Spleen (tissue), 11 donors: ENCODE results near the gene PYGB. TPM values are rescaled to one million over a fixed set of nuclear protein-coding genes. Genes with fewer than 3 reads are reported as not detected.

Source experiments
- DNase-seq: peaks from one replicate; pipeline ENCODE4 v3.0.0-alpha.2; 2020
- H3K27ac ChIP-seq, 8 donors: fragments of 200-600 bp; sonication (generic) in 7 of 8; 1 replicate in 4 of 8; 2 replicates in 4 of 8; pipeline versions ENCODE4 v1.5.0 to v1.8.0; 2016 to 2021; ENCODE audit warnings: inconsistent platforms in 4 of 8, mild to moderate bottlenecking in 4 of 8, moderate library complexity in 1 of 8
- H3K27me3 ChIP-seq, 7 donors: fragments of 200-600 bp; sonication (generic) in 6 of 7; replicated peaks in 1 of 7; 1 replicate in 4 of 7; 2 replicates in 3 of 7; pipeline versions ENCODE4 v1.5.0 to v1.8.0; 2016 to 2021; ENCODE audit warnings: inconsistent platforms in 3 of 7, mild to moderate bottlenecking in 1 of 7
- H3K36me3 ChIP-seq, 6 donors: fragments of 200-600 bp; sonication (generic) in 5 of 6; 1 replicate in 4 of 6; 2 replicates in 2 of 6; pipeline versions ENCODE4 v1.5.0 to v1.8.0; 2016 to 2021; ENCODE audit warnings: inconsistent platforms in 2 of 6
- H3K4me1 ChIP-seq, 6 donors: fragments of 200-600 bp; sonication (generic) in 5 of 6; 1 replicate in 3 of 6; 2 replicates in 3 of 6; pipeline versions ENCODE4 v1.5.0 to v1.8.0; 2016 to 2021; ENCODE audit warnings: inconsistent platforms in 3 of 6
- H3K4me3 ChIP-seq, 8 donors: fragments of 200-600 bp; sonication (generic) in 7 of 8; 1 replicate in 4 of 8; 2 replicates in 4 of 8; pipeline versions ENCODE4 v1.5.0 to v1.8.0; 2016 to 2021; ENCODE audit warnings: inconsistent platforms in 4 of 8, mild to moderate bottlenecking in 4 of 8, moderate library complexity in 2 of 8
- H3K9me3 ChIP-seq, 8 donors: fragments of 200-600 bp; sonication (generic) in 7 of 8; 1 replicate in 4 of 8; 2 replicates in 4 of 8; pipeline versions ENCODE4 v1.5.0 to v1.8.0; 2016 to 2021; ENCODE audit warnings: inconsistent platforms in 4 of 8
- POLR2A ChIP-seq, 3 donors: fragments of 450-650 bp; IDR thresholded peaks; one replicate each; pipeline ENCODE4 v1.5.1; 2017; ENCODE audit warnings: antibody characterized with exemption in 3 of 3, mild to moderate bottlenecking in 1 of 3
- POLR2AphosphoS5 ChIP-seq, 3 donors: sonication (generic); formaldehyde crosslinking; IDR thresholded peaks; one replicate each; pipeline ENCODE4 v1.5.1; 2017; ENCODE audit warnings: antibody characterized with exemption in 3 of 3
- WGBS, 5 donors: extraction: QIAGEN DNeasy Blood & Tissue Kit in 3 of 5; methylation state at CpG; one replicate each; pipeline versions ENCODE4 v1.1.5 to v1.1.7; 2013 to 2018; 5-methylcytosine and 5-hydroxymethylcytosine counted together
- intact Hi-C: fragments of 100-400 bp; cut with DNase I; formaldehyde crosslinking; loops from one replicate; pipeline ENCODE4 v1.15.0; 2023; ENCODE audit warnings: low total_unique reads
- polyA plus RNA-seq, 3 donors: library from polyadenylated mRNA; stranded (reverse); fragments of 200-250 nt; gene quantifications; one replicate each; pipeline ENCODE4 v1.2.1, GENCODE V29; 2013
- total RNA-seq, 7 donors: library from RNA; depleted of rRNA in 3 of 7; stranded (reverse); fragments of >200 nt in 3 of 7; fragmentation: NEBNext Ultra II Directional in 4 of 7; extraction: Animal tissue kit (Norgen Biotek cat#: 25700) in 4 of 7; gene quantifications; one replicate each; pipeline versions ENCODE4 v1.1.0 to v1.2.1, GENCODE V29; 2016 to 2021
- TF ChIP-seq, protein P1 (sequence below), 11 experiments: fragments of 200-600 bp in 7 of 11; fragments of 450-650 bp in 4 of 11; sonication (generic) in 4 of 11; IDR thresholded peaks in 8 of 11; conservative IDR thresholded peaks in 3 of 11; 1 replicate in 7 of 11; 2 replicates in 4 of 11; pipeline versions ENCODE4 v1.4.0 to v1.8.0; 2016 to 2021; ENCODE audit warnings: antibody characterized with exemption in 11 of 11, inconsistent platforms in 4 of 11, mild to moderate bottlenecking in 1 of 11
- donor health status: healthy with polysubstance abuse.
- donor health status: DM: no; HTN: no; CAD: no; lungs with moderate emphysema.
- donor health status: DM: no; HTN: no; CAD: no.
- donor health status: Bipolar disorder and iron deficiency.
- donor health status: healthy.
- donor health status: DM: no; HTN: no; CAD: no.
- donor health status: DM: yes; HTN: yes; CAD: no.

Gene PYGB
- total and polyA plus RNA-seq, 10 donors, result 10.5 to 47.8 (median 32.3) TPM

DNA sequence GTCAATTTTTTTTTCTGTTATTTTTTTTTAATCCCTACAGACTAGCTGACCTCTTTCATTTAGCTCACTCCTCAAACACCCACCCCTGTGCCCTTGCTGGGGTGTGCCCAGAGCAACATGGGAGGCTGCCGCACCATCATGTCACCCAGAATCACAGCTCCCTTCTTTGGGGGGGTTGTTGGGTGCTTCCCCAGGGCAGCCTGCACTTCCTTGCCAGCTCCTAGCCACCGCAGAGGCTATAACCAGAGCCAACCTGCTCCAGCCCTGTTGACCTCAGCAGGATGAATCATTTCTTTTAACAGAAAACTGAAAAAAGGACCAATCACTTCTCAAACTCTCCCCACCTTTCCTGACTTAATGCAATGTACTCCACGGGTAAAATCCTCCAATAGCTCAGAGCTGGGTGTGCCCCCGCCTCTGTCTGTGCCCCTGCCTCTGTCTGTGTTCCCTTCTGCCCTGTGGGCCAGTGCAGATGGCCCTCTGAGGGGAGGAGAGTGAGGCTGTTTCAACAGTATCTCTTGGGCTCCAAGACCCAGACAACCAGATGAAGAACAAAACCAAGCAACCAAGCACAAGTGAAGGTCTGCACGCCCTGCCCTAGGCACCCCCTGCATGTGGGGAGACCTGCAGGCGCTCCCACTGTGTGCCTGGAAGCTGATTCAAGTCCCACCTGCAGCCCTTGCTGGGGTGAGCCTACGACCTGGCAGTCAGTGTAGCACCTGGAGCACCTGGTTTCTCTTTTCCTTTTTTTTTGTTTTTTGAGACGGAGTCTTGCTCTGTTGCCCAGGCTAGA is 67.7 kb downstream of the PYGB start:
- no peak overlapping the region for H3K27ac ChIP-seq
- H3K36me3 ChIP-seq, result peaks cover 0 to 53% (median 0%) of the 10 kb centered on the region in 6 donors
- peak; percentile 68 for DNase-seq
- intact Hi-C loops, result loop anchor here (10.0 kb wide), 1 partner anchor 69 kb away; no protein-coding TSS in a partner anchor
- peaks cover 5 to 69% (median 31%) of the 10 kb centered on the region in 6 donors for H3K4me1 ChIP-seq
- no peak overlapping the region for H3K4me3 ChIP-seq
- TF ChIP-seq POLR2A (IDR thresholded peaks at IDR 0.05) (no peak), POLR2AphosphoS5 (IDR thresholded peaks at IDR 0.05) (no peak)
- TF ChIP-seq, protein P1, sequence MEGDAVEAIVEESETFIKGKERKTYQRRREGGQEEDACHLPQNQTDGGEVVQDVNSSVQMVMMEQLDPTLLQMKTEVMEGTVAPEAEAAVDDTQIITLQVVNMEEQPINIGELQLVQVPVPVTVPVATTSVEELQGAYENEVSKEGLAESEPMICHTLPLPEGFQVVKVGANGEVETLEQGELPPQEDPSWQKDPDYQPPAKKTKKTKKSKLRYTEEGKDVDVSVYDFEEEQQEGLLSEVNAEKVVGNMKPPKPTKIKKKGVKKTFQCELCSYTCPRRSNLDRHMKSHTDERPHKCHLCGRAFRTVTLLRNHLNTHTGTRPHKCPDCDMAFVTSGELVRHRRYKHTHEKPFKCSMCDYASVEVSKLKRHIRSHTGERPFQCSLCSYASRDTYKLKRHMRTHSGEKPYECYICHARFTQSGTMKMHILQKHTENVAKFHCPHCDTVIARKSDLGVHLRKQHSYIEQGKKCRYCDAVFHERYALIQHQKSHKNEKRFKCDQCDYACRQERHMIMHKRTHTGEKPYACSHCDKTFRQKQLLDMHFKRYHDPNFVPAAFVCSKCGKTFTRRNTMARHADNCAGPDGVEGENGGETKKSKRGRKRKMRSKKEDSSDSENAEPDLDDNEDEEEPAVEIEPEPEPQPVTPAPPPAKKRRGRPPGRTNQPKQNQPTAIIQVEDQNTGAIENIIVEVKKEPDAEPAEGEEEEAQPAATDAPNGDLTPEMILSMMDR (IDR thresholded peaks at IDR 0.05 in 8 of 11, conservative IDR thresholded peaks at IDR 0.05 in 3 of 11), result no peak
- 83 to 92% (median 88%) methylated on average over 8 of the region's 8 CpGs for WGBS, 5 donors
- no peaks in the 10 kb centered on the region for H3K27me3 ChIP-seq
- no peaks in the 10 kb centered on the region for H3K9me3 ChIP-seq

DNA sequence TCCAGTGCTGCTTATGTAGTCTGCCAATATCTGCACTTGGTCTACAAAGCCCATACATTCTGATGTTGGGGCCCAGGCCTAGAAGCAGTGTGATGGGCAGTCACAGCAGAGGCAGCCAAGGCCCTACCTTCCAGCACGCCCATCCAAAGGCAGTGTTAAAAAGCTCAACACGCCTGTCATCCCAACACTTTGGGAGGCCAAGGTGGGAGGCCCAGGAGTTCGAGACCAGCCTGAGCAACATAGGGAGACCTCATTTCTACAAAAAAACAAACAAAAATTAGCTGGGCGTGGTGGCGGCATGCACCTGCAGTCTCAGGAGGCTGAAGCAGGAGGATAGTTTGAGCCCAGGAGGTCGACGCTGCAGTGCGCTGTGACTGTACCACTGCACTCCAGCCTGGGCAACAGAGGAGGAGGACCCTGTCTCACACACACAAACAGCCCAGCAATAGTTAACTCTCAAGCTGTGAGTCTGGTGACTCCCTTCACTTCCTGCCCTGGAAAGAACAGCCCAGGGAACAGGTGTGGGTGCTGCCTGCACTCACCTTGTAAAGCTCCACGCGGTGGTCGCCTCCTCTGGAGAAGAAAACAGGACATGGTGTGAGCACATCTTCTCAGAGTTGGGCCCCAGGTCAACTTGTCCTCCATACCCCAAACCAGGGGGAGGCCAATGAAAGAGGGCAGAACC is 68.8 kb downstream of the PYGB start:
- DNase-seq, result peak; percentile 62
- WGBS, 5 donors, result 94 to 99% (median 96%) methylated on average over 11 of the region's 11 CpGs
- H3K4me3 ChIP-seq, result no peak overlapping the region
- peaks cover 0 to 63% (median 3%) of the 10 kb centered on the region in 6 donors for H3K36me3 ChIP-seq
- no peak for TF ChIP-seq POLR2A (IDR thresholded peaks at IDR 0.05)
- no peak for TF ChIP-seq POLR2AphosphoS5 (IDR thresholded peaks at IDR 0.05)
- TF ChIP-seq, protein P1 (IDR thresholded peaks at IDR 0.05 in 8 of 11, conservative IDR thresholded peaks at IDR 0.05 in 3 of 11), result no peak
- H3K27me3 ChIP-seq, result no peaks in the 10 kb centered on the region
- H3K4me1 ChIP-seq, result peaks cover 4 to 58% (median 21%) of the 10 kb centered on the region in 6 donors
- intact Hi-C loops, result loop anchor here (10.0 kb wide), 1 partner anchor 68 kb away; no protein-coding TSS in a partner anchor
- no peaks in the 10 kb centered on the region for H3K9me3 ChIP-seq
- H3K27ac ChIP-seq, result no peak overlapping the region

GRCh38 chr20:25317351-25318075 is 69.6 kb downstream of the PYGB start:
- peaks cover 0 to 71% (median 4%) of the 10 kb centered on the region in 6 donors for H3K36me3 ChIP-seq
- 81 to 89% (median 83%) methylated on average over 17 of the region's 17 CpGs for WGBS, 5 donors
- peak; percentile 62 for DNase-seq

More at GRCh38 chr20:25317351-25318075, 69.6 kb downstream of the PYGB start:
- TF ChIP-seq POLR2A (IDR thresholded peaks at IDR 0.05) (no peak), POLR2AphosphoS5 (IDR thresholded peaks at IDR 0.05) (no peak)
- TF ChIP-seq, protein P1 (IDR thresholded peaks at IDR 0.05 in 8 of 11, conservative IDR thresholded peaks at IDR 0.05 in 3 of 11), result no peak
- peaks cover 4 to 55% (median 21%) of the 10 kb centered on the region in 6 donors for H3K4me1 ChIP-seq
- no peaks in the 10 kb centered on the region for H3K27me3 ChIP-seq
- no peaks in the 10 kb centered on the region for H3K9me3 ChIP-seq
- peak overlapping the region in 3 of 8 donors; percentile 8 to 66 (median 39) for H3K27ac ChIP-seq
- intact Hi-C loops, result loop anchor here (10.0 kb wide), 1 partner anchor 67 kb away; no protein-coding TSS in a partner anchor
- H3K4me3 ChIP-seq, result no peak overlapping the region
